ENCODE measurements around the gene TSEN2.
"Not testable (repeated sequence)": the region's sequence is repeated elsewhere in the genome, so short reads cannot be mapped to it uniquely, and the experiment has no call there.

Gene TSEN2

GRCh38 chr3:12507591-12508281, 23.5 kb downstream of the TSEN2 start:
- peak; percentile 2 to 5 for DNase-seq

- no peak for DNase-seq
These were observed 24.0 kb downstream of the TSEN2 start for GRCh38 chr3:12508291-12508700.

- no peak for DNase-seq
These were observed 25.2 kb downstream of the TSEN2 start for GRCh38 chr3:12509466-12509865.

- DNase-seq, result no peak
These were observed 28.3 kb downstream of the TSEN2 start for GRCh38 chr3:12512534-12513118.

- no peak for DNase-seq
These were observed 29.6 kb downstream of the TSEN2 start for GRCh38 chr3:12513694-12514446.

- DNase-seq, result no peak
These were observed 31.4 kb downstream of the TSEN2 start for GRCh38 chr3:12515631-12516030.

GRCh38 chr3:12516873-12517272, 32.6 kb downstream of the TSEN2 start:
- DNase-seq, result no peak

GRCh38 chr3:12518261-12519028, 34.2 kb downstream of the TSEN2 start:
- no peak for DNase-seq

GRCh38 chr3:12521010-12521409, 36.7 kb downstream of the TSEN2 start:
- DNase-seq, result no peak

- no peak for DNase-seq
These were observed 38.4 kb downstream of the TSEN2 start for GRCh38 chr3:12522721-12523120.

GRCh38 chr3:12527757-12528143, 43.5 kb downstream of the TSEN2 start:
- no peak for DNase-seq

GRCh38 chr3:12532182-12532581, 47.9 kb downstream of the TSEN2 start:
- DNase-seq, result no peak

- no peak for DNase-seq
These were observed 52.1 kb downstream of the TSEN2 start for GRCh38 chr3:12536423-12536822.

GRCh38 chr3:12541625-12542024, 57.3 kb downstream of the TSEN2 start:
- DNase-seq, result no peak

- not testable (repeated sequence) for DNase-seq
These were observed 59.2 kb downstream of the TSEN2 start for GRCh38 chr3:12543497-12543896.

GRCh38 chr3:12544652-12545472, 60.6 kb downstream of the TSEN2 start:
- DNase-seq, result no peak

GRCh38 chr3:12545473-12545791, 61.2 kb downstream of the TSEN2 start, which contains the start of gene MKRN2OS:
TSS of gene MKRN2OS (minus strand) at chr3:12545499. CDS start at chr3:12545464, 35 bp downstream.
- no peak for DNase-seq

GRCh38 chr3:12549971-12550760, 65.9 kb downstream of the TSEN2 start:
- DNase-seq, result no peak

GRCh38 chr3:12553921-12554391, 69.7 kb downstream of the TSEN2 start:
- DNase-seq, result peak; percentile 49 to 66

- DNase-seq, result no peak
These were observed 72.0 kb downstream of the TSEN2 start for GRCh38 chr3:12556314-12556689.

- DNase-seq, result peak; percentile 75 to 81
These were observed 72.6 kb downstream of the TSEN2 start, which contains the start of gene MKRN2 for GRCh38 chr3:12556690-12557472. TSS of gene MKRN2 (plus strand) at chr3:12557087. CDS start at chr3:12557151, 64 bp downstream.

Measured in SHP77 (cell line).